A673 (cell line): ENCODE results near the gene RAD9B. TPM values are rescaled to one million over a fixed set of nuclear protein-coding genes. Genes with fewer than 3 reads are reported as not detected.
A peak's percentile ranks its signal among the peaks of the same experiment; 100 is the strongest.
"Not testable (repeated sequence)": the region's sequence is repeated elsewhere in the genome, so short reads cannot be mapped to it uniquely, and the experiment has no call there.

Experiments used
- Bru-seq: library from RNA; stranded (reverse); fragments of 400-500 nt; gene quantifications from one replicate; lab custom pipeline; 2021; lab: Mats Ljungman, UMichigan
- BruChase-seq, 2 experiments: library from RNA; stranded (reverse); fragments of 400-500 nt; gene quantifications; one replicate each; lab custom pipeline; 2021; lab: Mats Ljungman, UMichigan
- BruUV-seq: library from RNA; stranded (reverse); fragments of 400-500 nt; replicated peaks from 2 replicates; lab custom pipeline; 2021; lab: Mats Ljungman, UMichigan
- CTCF ChIA-PET: fragments of 300-600 bp; sonication (Branson Sonifier 250); formaldehyde crosslinking; loops from one replicate; lab custom pipeline; 2022; ENCODE audit warnings: antibody characterized with exemption; lab: Charles Lee
- POLR2A ChIA-PET: fragments of 300-600 bp; sonication (Branson Sonifier 250); formaldehyde crosslinking; loops from one replicate; lab custom pipeline; 2022; ENCODE audit warnings: antibody characterized with exemption; ENCODE audit not compliant: low non-redundant PET; lab: Charles Lee
- DNase-seq: peaks from one replicate; pipeline ENCODE4 v3.0.0-alpha.2; 2015; ENCODE audit warnings: low spot score
- H3K27ac ChIP-seq: fragments of 200-600 bp; sonication (generic); 2 replicates; pipeline ENCODE4 v1.5.1; 2016; ENCODE audit warnings: mixed run types, low read depth, mild to moderate bottlenecking, mixed read lengths, antibody characterized with exemption, low read length; ENCODE audit not compliant: poor library complexity, severe bottlenecking
- H3K27me3 ChIP-seq: fragments of 200-600 bp; sonication (generic); replicated peaks from 2 replicates; pipeline ENCODE4 v1.6.1; 2017; ENCODE audit warnings: mixed run types, low read depth, mild to moderate bottlenecking, mixed read lengths, antibody characterized with exemption, low read length; ENCODE audit not compliant: insufficient read depth, poor library complexity
- H3K36me3 ChIP-seq: fragments of 200-600 bp; sonication (generic); 2 replicates; pipeline ENCODE4 v1.6.1; 2016; ENCODE audit warnings: mixed run types, mild to moderate bottlenecking, mixed read lengths, antibody characterized with exemption, low read length; ENCODE audit not compliant: insufficient read depth, poor library complexity, severe bottlenecking
- H3K4me1 ChIP-seq: fragments of 200-600 bp; sonication (generic); 2 replicates; pipeline ENCODE4 v1.6.1; 2017; ENCODE audit warnings: mixed run types, mild to moderate bottlenecking, mixed read lengths, antibody characterized with exemption, low read length; ENCODE audit not compliant: insufficient read depth, poor library complexity, severe bottlenecking
- H3K4me3 ChIP-seq: fragments of 200-600 bp; sonication (generic); 2 replicates; pipeline ENCODE4 v1.5.1; 2016; ENCODE audit warnings: low read depth, mixed run types, mild to moderate bottlenecking, mixed read lengths, low read length; ENCODE audit not compliant: poor library complexity, severe bottlenecking
- H3K9me3 ChIP-seq: fragments of 200-600 bp; sonication (generic); 2 replicates; pipeline ENCODE4 v1.6.1; 2016; ENCODE audit warnings: mixed run types, low read depth, mild to moderate bottlenecking, mixed read lengths, antibody characterized with exemption, low read length; ENCODE audit not compliant: poor library complexity, severe bottlenecking
- EZH2 ChIP-seq: fragments of 200-600 bp; sonication (generic); IDR thresholded peaks from 2 replicates; pipeline ENCODE4 v1.6.1; 2017; ENCODE audit warnings: borderline replicate concordance, low read depth, mild to moderate bottlenecking, mixed read lengths, antibody characterized with exemption, low read length; ENCODE audit not compliant: poor library complexity, severe bottlenecking
- intact Hi-C: fragments of 100-400 bp; cut with micrococcal nuclease; formaldehyde crosslinking; loops from one replicate; pipeline ENCODE4 v1.10.0; 2022; ENCODE audit not compliant: unreplicated experiment
- long read RNA-seq: library from polyadenylated mRNA; stranded (forward); transcript quantifications from one replicate; pipeline ENCODE4 v2.0.0, GENCODE V29; 2022
- total RNA-seq: library from RNA; stranded (reverse); gene quantifications from 2 replicates; pipeline ENCODE4 v1.2.3, GENCODE V29; 2021
- TF ChIP-seq, protein P1 (sequence below): fragments of 300-800, 200-600 bp; sonication (generic); conservative IDR thresholded peaks from 2 replicates; pipeline ENCODE4 v1.5.1; 2017; ENCODE audit warnings: low read depth, mild to moderate bottlenecking, antibody characterized with exemption, low read length, moderate library complexity, mixed read lengths

RAD9B gene
- total RNA-seq (0.28 TPM in 1 of 2 replicates, not detected in the other), Bru-seq, nascent RNA (percentile 24 among the genes with signal in this experiment), BruChase-seq, experiment 1, labeled RNA remaining after a 2-hour chase (percentile 16 among the genes with signal in this experiment), BruChase-seq, experiment 2, labeled RNA remaining after a 6-hour chase (percentile 27 among the genes with signal in this experiment)
- long read RNA-seq, partial matches to known transcripts, result 0 of 1 reads
- long read RNA-seq, other reads (novel, unspliced or antisense), result 0 of 1 reads

DNA sequence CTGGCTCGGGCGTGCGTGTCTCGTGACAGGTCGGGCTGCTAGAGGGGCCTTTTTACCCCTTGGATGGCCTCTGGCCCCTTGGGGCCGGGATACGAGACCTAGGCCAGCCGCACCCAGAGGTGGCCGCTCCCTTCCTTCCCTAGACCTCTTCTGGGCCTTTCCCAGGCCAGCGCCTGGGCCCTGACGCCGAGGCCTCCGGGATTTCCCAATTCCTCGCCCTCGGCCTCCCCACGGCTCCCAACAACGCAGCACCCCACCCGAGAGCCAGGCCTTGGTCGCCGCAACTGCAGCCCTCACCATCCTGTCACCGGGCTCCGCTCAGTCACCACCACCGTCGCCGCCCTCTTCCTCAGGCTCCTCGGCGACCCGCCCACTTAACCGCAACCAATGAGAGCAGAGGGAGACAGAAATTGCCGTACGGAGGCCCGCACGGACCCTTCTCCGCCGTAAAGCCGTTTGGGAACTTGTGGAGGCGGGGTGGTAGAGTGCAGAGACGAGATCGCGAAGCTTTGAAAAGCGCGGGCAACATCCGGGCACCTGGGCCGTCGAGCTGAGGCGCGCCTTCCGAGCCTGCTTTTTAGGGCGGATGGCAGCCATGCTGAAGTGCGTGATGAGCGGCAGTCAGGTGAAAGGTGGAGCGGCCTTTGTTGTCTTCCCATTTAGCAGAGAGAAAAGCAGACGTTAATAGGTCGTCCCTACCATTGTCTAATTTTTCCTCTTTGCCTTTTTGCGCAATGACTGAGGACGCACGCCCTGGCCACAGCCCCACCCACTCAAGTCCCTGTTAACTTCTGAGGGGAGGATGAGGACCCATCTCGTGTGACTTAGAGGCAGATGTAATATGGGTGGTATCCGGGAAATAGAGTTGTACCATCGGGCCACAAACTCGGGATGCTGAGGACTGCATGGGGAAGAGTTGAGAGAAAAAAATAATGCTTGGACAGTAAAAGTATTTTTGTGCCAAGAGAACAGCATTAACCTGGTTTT lies at the start of gene RAD9B, which contains the start of gene VPS29:
Gene RAD9B (plus strand): TSS at position 580 of the 987 bp plus-strand sequence. CDS start 7 bp downstream, at position 587.
Gene VPS29 (minus strand): TSS at position 360 of the 987 bp plus-strand sequence. CDS start 60 bp downstream, at position 300.
- Histone ChIP-seq H3K36me3 (no peaks in the 10 kb centered on the region), H3K27me3 (no peaks in the 10 kb centered on the region), H3K4me3 (peak within 1 kb of the TSS; percentile 89), H3K9me3 (no peaks in the 10 kb centered on the region), H3K4me1 (peaks cover 14% of the 10 kb centered on the region), H3K27ac (peak within 1 kb of the TSS; percentile 78)
- BruUV-seq, result TSS peak; percentile 78
- intact Hi-C loops, result no loop called here
- CTCF ChIA-PET, result no interaction called here
- POLR2A ChIA-PET, result interaction anchor here (0.9 kb wide), 1 partner anchor 79 kb away, joined by 4 read pairs; no protein-coding TSS in a partner anchor
- peak; percentile 99 for DNase-seq
- TF ChIP-seq, protein P1, sequence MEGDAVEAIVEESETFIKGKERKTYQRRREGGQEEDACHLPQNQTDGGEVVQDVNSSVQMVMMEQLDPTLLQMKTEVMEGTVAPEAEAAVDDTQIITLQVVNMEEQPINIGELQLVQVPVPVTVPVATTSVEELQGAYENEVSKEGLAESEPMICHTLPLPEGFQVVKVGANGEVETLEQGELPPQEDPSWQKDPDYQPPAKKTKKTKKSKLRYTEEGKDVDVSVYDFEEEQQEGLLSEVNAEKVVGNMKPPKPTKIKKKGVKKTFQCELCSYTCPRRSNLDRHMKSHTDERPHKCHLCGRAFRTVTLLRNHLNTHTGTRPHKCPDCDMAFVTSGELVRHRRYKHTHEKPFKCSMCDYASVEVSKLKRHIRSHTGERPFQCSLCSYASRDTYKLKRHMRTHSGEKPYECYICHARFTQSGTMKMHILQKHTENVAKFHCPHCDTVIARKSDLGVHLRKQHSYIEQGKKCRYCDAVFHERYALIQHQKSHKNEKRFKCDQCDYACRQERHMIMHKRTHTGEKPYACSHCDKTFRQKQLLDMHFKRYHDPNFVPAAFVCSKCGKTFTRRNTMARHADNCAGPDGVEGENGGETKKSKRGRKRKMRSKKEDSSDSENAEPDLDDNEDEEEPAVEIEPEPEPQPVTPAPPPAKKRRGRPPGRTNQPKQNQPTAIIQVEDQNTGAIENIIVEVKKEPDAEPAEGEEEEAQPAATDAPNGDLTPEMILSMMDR, result no peak
- no peak for TF ChIP-seq EZH2

DNA sequence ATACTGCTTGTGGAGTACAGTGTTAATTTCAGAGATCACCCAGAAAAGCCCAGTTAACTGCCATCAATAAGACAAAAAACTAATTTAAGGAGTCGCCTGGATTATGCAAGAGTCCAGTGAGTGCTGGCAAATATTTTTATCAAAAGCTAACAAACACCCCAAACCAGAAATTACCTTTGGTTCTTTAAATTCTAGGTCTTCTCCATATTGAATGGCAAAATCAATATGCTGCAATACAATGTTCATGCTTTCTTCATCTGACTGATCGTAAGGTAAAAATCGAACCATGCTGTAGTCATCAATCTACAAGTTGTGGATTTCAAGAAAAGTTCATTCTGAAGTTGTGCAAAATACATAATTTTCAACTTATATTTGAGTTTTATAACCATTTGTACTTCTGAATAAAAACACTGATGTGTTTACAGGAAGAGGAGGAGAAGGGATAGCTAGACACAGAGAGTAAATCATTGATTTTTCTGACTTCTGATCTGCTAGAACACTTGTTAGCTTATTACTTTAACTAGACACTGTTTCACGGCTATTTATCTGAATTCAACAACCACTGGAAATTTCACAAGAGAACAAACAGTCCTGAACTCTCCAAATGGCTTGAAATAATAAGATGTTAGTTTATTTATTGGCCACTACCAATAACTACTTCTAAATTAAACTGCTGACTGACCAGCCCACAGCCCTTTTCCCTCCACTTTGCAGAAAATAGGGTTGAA lies 48.4 kb upstream of the RAD9B start:
- no TSS peak for BruUV-seq
- no peak for TF ChIP-seq EZH2
- TF ChIP-seq, protein P1, result no peak
- no peak overlapping the region for H3K27ac ChIP-seq
- no peak overlapping the region for H3K4me3 ChIP-seq
- CTCF ChIA-PET, result no interaction called here
- no peak for DNase-seq
- H3K4me1 ChIP-seq, result no peaks in the 10 kb centered on the region
- H3K36me3 ChIP-seq, result peaks cover 42% of the 10 kb centered on the region
- H3K27me3 ChIP-seq, result no peaks in the 10 kb centered on the region
- POLR2A ChIA-PET, result no interaction called here
- H3K9me3 ChIP-seq, result no peaks in the 10 kb centered on the region
- intact Hi-C loops, result no loop called here

DNA sequence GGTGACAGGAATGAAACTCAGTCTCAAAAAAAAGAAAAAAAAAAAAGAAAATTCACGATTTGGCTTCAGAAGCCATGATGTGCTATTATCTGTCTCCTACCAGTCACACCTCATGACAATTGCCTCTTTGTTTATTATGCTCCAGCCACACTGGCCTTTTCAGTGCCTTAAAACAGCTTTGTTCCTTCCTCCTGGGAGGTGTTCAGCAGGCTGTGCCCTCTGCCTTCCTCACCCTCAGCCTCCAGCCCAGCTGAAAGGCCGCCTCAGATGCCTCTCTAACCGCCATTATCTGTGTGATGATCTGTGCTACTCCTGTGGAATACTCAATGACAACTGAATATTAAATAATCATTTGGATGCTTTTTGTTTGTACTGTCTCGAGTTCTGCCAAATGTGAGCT lies 43.4 kb upstream of the RAD9B start:
- DNase-seq, result no peak
- POLR2A ChIA-PET, result no interaction called here
- H3K36me3 ChIP-seq, result peaks cover 37% of the 10 kb centered on the region
- H3K9me3 ChIP-seq, result no peaks in the 10 kb centered on the region
- no peak overlapping the region for H3K4me3 ChIP-seq
- BruUV-seq, result no TSS peak
- intact Hi-C loops, result no loop called here
- TF ChIP-seq EZH2, result no peak
- TF ChIP-seq, protein P1, result no peak
- H3K4me1 ChIP-seq, result no peaks in the 10 kb centered on the region
- no peaks in the 10 kb centered on the region for H3K27me3 ChIP-seq
- H3K27ac ChIP-seq, result no peak overlapping the region
- CTCF ChIA-PET, result no interaction called here

DNA sequence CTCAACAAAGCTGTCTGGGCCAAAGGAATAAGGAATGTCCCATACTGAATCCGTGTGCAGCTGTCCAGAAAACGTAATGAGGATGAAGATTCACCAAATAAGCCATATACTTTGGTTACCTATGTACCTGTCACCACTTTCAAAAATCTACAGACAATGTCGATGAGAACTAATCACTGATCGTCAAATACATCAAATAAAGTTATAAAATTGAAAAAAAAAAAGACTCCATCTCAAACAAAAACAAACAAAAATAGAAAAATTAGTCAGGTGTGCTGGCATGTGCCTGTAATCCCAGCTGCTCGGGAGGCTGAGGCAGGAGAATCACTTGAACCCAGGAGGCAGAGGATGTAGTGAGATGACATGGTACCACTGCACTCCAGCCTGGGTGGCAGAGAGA lies 40.9 kb upstream of the RAD9B start:
- CTCF ChIA-PET, result interaction anchor here (0.6 kb wide), 1 partner anchor 414 kb away, joined by 3 read pairs; no protein-coding TSS in a partner anchor
- POLR2A ChIA-PET, H3K9me3 ChIP-seq, H3K27ac ChIP-seq, H3K27me3 ChIP-seq, H3K4me1 ChIP-seq, BruUV-seq, DNase-seq, H3K4me3 ChIP-seq, intact Hi-C loops: not testable (repeated sequence)
- peaks cover 36% of the 10 kb centered on the region for H3K36me3 ChIP-seq
